HepG2 (cell line): ENCODE measurements around the gene RGSL1. TPM values are rescaled to one million over a fixed set of nuclear protein-coding genes. Genes with fewer than 3 reads are reported as not detected.

ENCODE experiments used
- DMAP1 ChIP-seq: IDR thresholded peaks from 2 replicates; pipeline ENCODE4 v1.6.1; 2016
- DNMT3B ChIP-seq: conservative IDR thresholded peaks from 2 replicates; pipeline ENCODE4 v1.6.1; 2016; ENCODE audit warnings: missing biosample characterization, control low read depth
- E2F1 ChIP-seq: sonication (generic); formaldehyde crosslinking; IDR thresholded peaks from 2 replicates; pipeline ENCODE4 v1.5.0; 2020; ENCODE audit warnings: missing genetic modification reagents
- FUBP1 ChIP-seq: sonication (generic); formaldehyde crosslinking; IDR thresholded peaks from 2 replicates; pipeline ENCODE4 v1.5.1; 2020; ENCODE audit warnings: missing genetic modification reagents, mild to moderate bottlenecking, borderline replicate concordance
- GLMP ChIP-seq: sonication (generic); formaldehyde crosslinking; IDR thresholded peaks from 2 replicates; pipeline ENCODE4 v1.9.0; 2021; ENCODE audit warnings: missing genetic modification reagents, mild to moderate bottlenecking, borderline replicate concordance
- IRF1 ChIP-seq: sonication (generic); formaldehyde crosslinking; IDR thresholded peaks from 2 replicates; pipeline ENCODE4 v1.4.0; 2020; ENCODE audit warnings: low read depth, mild to moderate bottlenecking, missing genetic modification reagents
- KDM6A ChIP-seq: IDR thresholded peaks from 2 replicates; pipeline ENCODE4 v1.6.1; 2016; ENCODE audit warnings: low read depth
- MATR3 ChIP-seq: sonication (generic); formaldehyde crosslinking; IDR thresholded peaks from 2 replicates; pipeline ENCODE4 v1.4.0; 2020; ENCODE audit warnings: missing genetic modification reagents
- MTF2 ChIP-seq: sonication (generic); formaldehyde crosslinking; IDR thresholded peaks from 2 replicates; pipeline ENCODE4 v1.5.0; 2020; ENCODE audit warnings: missing genetic modification reagents, borderline replicate concordance
- MYPOP ChIP-seq: sonication (generic); formaldehyde crosslinking; IDR thresholded peaks from 2 replicates; pipeline ENCODE4 v1.8.1; 2023; ENCODE audit warnings: mild to moderate bottlenecking, moderate library complexity, missing genetic modification reagents
- MZF1 ChIP-seq: sonication (generic); formaldehyde crosslinking; IDR thresholded peaks from 2 replicates; pipeline ENCODE4 v1.8.1; 2023; ENCODE audit warnings: mild to moderate bottlenecking, missing genetic modification reagents, borderline replicate concordance
- NFIC ChIP-seq: IDR thresholded peaks from 2 replicates; pipeline ENCODE4 v1.6.1; 2012; ENCODE audit warnings: mild to moderate bottlenecking, low read length, inconsistent platforms
- RCOR2 ChIP-seq: IDR thresholded peaks from 2 replicates; pipeline ENCODE4 v1.6.1; 2016; ENCODE audit warnings: missing biosample characterization, missing genetic modification reagents
- RFX5 ChIP-seq: IDR thresholded peaks from 2 replicates; pipeline ENCODE4 v1.6.1; 2011; ENCODE audit warnings: low read depth, low read length, improper control_type of control experiment
- TAF15 ChIP-seq: fragments of 200-400 bp; formaldehyde crosslinking; IDR thresholded peaks from one replicate; pipeline ENCODE4 v1.6.1; 2018; ENCODE audit warnings: mild to moderate bottlenecking, low read depth, low read length; ENCODE audit not compliant: poor library complexity, severe bottlenecking
- ZFP90 ChIP-seq: sonication (generic); formaldehyde crosslinking; IDR thresholded peaks from 2 replicates; pipeline ENCODE4 v1.8.0; 2022; ENCODE audit warnings: missing genetic modification reagents, mild to moderate bottlenecking, inconsistent platforms, borderline replicate concordance
- ZNF101 ChIP-seq: sonication (generic); formaldehyde crosslinking; IDR thresholded peaks from 2 replicates; pipeline ENCODE4 v1.4.0; 2020; ENCODE audit warnings: mild to moderate bottlenecking, low read depth, missing genetic modification reagents, borderline replicate concordance
- ZNF12 ChIP-seq: sonication (generic); formaldehyde crosslinking; IDR thresholded peaks from 2 replicates; pipeline ENCODE4 v1.5.0; 2020; ENCODE audit warnings: missing genetic modification reagents
- ZNF205 ChIP-seq: IDR thresholded peaks from 2 replicates; pipeline ENCODE4 v1.6.1; 2018; ENCODE audit warnings: missing biosample characterization, missing genetic modification reagents
- ZNF362 ChIP-seq: sonication (generic); formaldehyde crosslinking; IDR thresholded peaks from 2 replicates; pipeline ENCODE4 v1.4.0; 2020; ENCODE audit warnings: missing genetic modification reagents, mild to moderate bottlenecking, borderline replicate concordance
- ZNF644 ChIP-seq: IDR thresholded peaks from 2 replicates; pipeline ENCODE4 v1.6.1; 2016; ENCODE audit warnings: low read depth
- polyA plus RNA-seq, 8 experiments: library from polyadenylated mRNA; depleted of rRNA in 3 of 8; stranded (reverse) in 7 of 8; unstranded in 1 of 8; fragments of >200 nt; fragmentation: Illumina TruSeq in 4 of 8; extraction: Trizol in 4 of 8; gene quantifications; 2 replicates each; pipeline versions ENCODE4 v1.2.1 to v1.2.3, GENCODE V29; 2011 to 2016; ENCODE audit warnings: low read depth in 4 of 8, missing spikeins in 1 of 8, mixed read lengths in 1 of 8; ENCODE audit not compliant: insufficient read depth in 1 of 8
- total RNA-seq, 5 experiments: library from RNA; depleted of rRNA; stranded (reverse); fragments of >200 nt; fragmentation: Illumina TruSeq; extraction: Trizol; gene quantifications; 2 replicates each; pipeline ENCODE4 v1.2.3, GENCODE V29; 2016; ENCODE audit warnings: low read depth in 1 of 5
- TF ChIP-seq, protein P1 (sequence below): sonication (generic); formaldehyde crosslinking; IDR thresholded peaks from 2 replicates; pipeline ENCODE4 v1.5.1; 2020; ENCODE audit warnings: mild to moderate bottlenecking, missing genetic modification reagents, moderate library complexity

The RGSL1 gene
- total and polyA plus RNA-seq, 2 of the 13 experiments (the other 11 are each of a cell fraction or from before 2014, with no cell fraction given): not detected

DNA sequence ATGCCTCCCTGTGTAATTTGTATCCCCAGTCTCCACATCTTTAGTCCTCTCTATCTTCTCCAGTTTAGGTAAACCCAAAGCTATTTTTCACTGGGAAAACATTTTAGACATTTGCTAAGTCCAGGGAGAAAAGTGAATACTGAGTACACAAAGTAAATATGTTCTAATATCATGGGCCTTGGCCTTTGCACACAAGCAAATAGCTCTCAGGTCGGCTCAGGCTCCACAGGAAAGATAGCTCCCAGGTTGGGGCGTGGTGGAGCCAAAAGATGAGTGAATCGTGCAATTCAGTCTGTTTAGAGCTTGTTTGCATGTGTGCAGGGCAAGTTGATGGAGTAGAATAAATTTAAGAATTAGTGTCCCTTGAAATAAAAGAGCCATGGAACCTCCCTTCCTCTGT lies 7.9 kb downstream of the RGSL1 start (continued):
- no peak for TF ChIP-seq GLMP (CRISPR knock-in tag)
- TF ChIP-seq NFIC: peak; percentile 38; the same call in 1 of the 2 replicates
- TF ChIP-seq RCOR2 (CRISPR knock-in tag): 0 out of 2 replicates have a peak, but pooled peaks have one; percentile 18
- TF ChIP-seq IRF1 (CRISPR knock-in tag): no peak
- no peak for TF ChIP-seq DNMT3B (CRISPR knock-in tag)
- no peak for TF ChIP-seq MZF1 (CRISPR knock-in tag)
- no peak for TF ChIP-seq E2F1
- no peak for TF ChIP-seq ZNF12 (CRISPR knock-in tag)
- no peak for TF ChIP-seq ZFP90 (CRISPR knock-in tag)
- TF ChIP-seq MTF2 (CRISPR knock-in tag): no peak
- TF ChIP-seq ZNF362 (CRISPR knock-in tag): no peak
- no peak for TF ChIP-seq FUBP1 (CRISPR knock-in tag)
- TF ChIP-seq DMAP1 (CRISPR knock-in tag): no peak
- TF ChIP-seq ZNF101 (CRISPR knock-in tag): no peak
- TF ChIP-seq KDM6A (CRISPR knock-in tag): peak; percentile 54; the same call in 1 of the 2 replicates
- TF ChIP-seq ZNF644 (CRISPR knock-in tag): no peak
- TF ChIP-seq RFX5: no peak
- peak; percentile 63; the same call in 1 of the 2 replicates for TF ChIP-seq ZNF205 (CRISPR knock-in tag)
- no peak for TF ChIP-seq TAF15
- TF ChIP-seq MATR3 (CRISPR knock-in tag): no peak
- TF ChIP-seq, protein P1, sequence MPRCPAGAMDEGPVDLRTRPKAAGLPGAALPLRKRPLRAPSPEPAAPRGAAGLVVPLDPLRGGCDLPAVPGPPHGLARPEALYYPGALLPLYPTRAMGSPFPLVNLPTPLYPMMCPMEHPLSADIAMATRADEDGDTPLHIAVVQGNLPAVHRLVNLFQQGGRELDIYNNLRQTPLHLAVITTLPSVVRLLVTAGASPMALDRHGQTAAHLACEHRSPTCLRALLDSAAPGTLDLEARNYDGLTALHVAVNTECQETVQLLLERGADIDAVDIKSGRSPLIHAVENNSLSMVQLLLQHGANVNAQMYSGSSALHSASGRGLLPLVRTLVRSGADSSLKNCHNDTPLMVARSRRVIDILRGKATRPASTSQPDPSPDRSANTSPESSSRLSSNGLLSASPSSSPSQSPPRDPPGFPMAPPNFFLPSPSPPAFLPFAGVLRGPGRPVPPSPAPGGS (CRISPR knock-in tag): no peak
- 0 out of 2 replicates have a peak, but pooled peaks have one; percentile 30 for TF ChIP-seq MYPOP (CRISPR knock-in tag)
